ENCODE data around the gene BEAN1. TPM values are rescaled to one million over a fixed set of nuclear protein-coding genes. Genes with fewer than 3 reads are reported as not detected.

The BEAN1 gene
- total and polyA plus RNA-seq, 2 experiments from 2014 or later = 0.07 to 0.10 TPM

GRCh38 chr16:66402591-66403230 is 24.4 kb upstream of the BEAN1 start (continued):
- TF ChIP-seq EZH2phosphoT487 (IDR thresholded peaks at IDR 0.05; ENCODE audit: unreplicated experiment) (no peak), ZNF114 (CRISPR knock-in tag; IDR thresholded peaks at IDR 0.05) (no peak)

DNA sequence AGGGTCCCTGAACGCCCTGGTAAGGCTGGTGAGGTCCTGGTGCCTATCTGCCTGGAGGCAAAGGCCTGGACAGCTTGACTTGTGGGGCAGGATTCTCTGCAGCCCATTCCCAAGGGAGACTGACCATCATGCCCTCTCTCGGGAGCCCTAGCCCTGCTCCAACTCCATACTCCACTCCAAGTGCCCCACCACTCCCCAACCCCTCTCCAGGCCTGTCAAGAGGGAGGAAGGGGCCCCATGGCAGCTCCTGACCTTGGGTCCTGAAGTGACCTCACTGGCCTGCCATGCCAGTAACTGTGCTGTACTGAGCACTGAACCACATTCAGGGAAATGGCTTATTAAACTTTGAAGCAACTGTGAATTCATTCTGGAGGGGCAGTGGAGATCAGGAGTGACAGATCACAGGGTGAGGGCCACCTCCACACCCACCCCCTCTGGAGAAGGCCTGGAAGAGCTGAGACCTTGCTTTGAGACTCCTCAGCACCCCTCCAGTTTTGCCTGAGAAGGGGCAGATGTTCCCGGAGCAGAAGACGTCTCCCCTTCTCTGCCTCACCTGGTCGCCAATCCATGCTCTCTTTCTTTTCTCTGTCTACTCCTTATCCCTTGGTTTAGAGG is 23.5 kb upstream of the BEAN1 start:
- Mint-ChIP-seq H3K27ac (no peak overlapping the region), H3K9me3 (peaks cover 13% of the 10 kb centered on the region), H3K4me3 (no peak overlapping the region), H3K4me1 (peaks cover 26% of the 10 kb centered on the region), H3K36me3 (ENCODE audit: low read depth) (no peaks in the 10 kb centered on the region), H3K27me3 (ENCODE audit: insufficient read depth, low read depth, poor library complexity) (peaks cover 14% of the 10 kb centered on the region)
- Histone ChIP-seq H3K27ac (ENCODE audit: low read depth) (no peak overlapping the region), H2AFZ (no peak overlapping the region), H3K27me3 (ENCODE audit: insufficient read depth) (peaks cover 10% of the 10 kb centered on the region; the same call in 1 of the 2 replicates), H3K9me2 (ENCODE audit: insufficient read depth) (no peaks in the 10 kb centered on the region), H3K4me3 (no peak overlapping the region), H3F3A (replicated peaks; ENCODE audit: low read depth) (no peaks in the 10 kb centered on the region), H3K79me2 (replicated peaks; ENCODE audit: insufficient read depth) (no peaks in the 10 kb centered on the region), H4K20me1 (replicated peaks; ENCODE audit: insufficient read depth) (no peaks in the 10 kb centered on the region), H3K4me1 (ENCODE audit: insufficient read depth) (0 out of 2 replicates have a peak, but pooled peaks cover 4% of the 10 kb centered on the region), H3K36me3 (ENCODE audit: insufficient read depth) (no peaks in the 10 kb centered on the region), H3K4me2 (no peak overlapping the region)
- DNase-seq (ENCODE audit: low spot score) (no peak), ATAC-seq (no peak)
- no peak for TF ChIP-seq ZNF331 (CRISPR knock-in tag; IDR thresholded peaks at IDR 0.05; ENCODE audit: low read depth)
- TF ChIP-seq NANOG (IDR thresholded peaks at IDR 0.05; ENCODE audit: borderline replicate concordance) = no peak

DNA sequence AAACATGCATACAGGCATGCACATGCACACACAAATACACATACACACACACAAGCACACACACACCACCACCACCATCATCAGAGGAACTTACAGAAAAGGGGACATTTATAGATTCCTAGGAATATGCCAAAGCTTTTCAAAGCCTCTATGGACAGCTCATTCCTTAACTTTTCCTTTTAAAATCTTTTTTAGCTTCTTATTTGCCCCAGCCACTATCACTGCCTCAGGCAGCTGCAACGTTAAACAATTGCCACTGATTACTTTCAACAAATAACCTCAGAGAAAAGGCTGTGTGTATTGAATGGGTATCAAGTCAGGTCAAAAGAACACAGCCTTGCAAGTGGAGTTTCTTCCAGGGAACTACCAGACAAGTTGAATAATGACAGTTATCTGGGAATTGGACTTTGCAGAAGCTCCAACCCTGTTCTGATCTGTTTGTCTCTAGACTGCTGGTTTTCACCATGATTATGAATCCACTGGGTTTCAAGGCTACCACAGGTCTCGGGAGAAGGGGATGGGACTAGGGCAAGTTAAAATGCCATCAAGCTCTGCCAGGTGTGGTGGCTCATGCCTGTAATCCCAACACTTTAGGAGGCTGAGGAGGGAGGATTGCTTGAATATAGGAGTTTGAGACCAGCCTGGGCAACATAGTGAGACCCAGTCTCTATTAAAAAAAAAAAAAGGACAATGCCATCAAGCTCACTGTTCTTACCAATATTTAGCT is 21.9 kb upstream of the BEAN1 start:
- Histone ChIP-seq H3K4me2 (no peak overlapping the region), H3K27me3 (ENCODE audit: insufficient read depth) (peaks cover 10% of the 10 kb centered on the region; the same call in 1 of the 2 replicates), H2AFZ (no peak overlapping the region), H3K9me2 (ENCODE audit: insufficient read depth) (no peaks in the 10 kb centered on the region), H3F3A (replicated peaks; ENCODE audit: low read depth) (no peaks in the 10 kb centered on the region), H3K27ac (ENCODE audit: low read depth) (no peak overlapping the region), H3K36me3 (ENCODE audit: insufficient read depth) (no peaks in the 10 kb centered on the region), H3K4me1 (ENCODE audit: insufficient read depth) (0 out of 2 replicates have a peak, but pooled peaks cover 4% of the 10 kb centered on the region), H3K79me2 (replicated peaks; ENCODE audit: insufficient read depth) (no peaks in the 10 kb centered on the region), H3K4me3 (no peak overlapping the region), H4K20me1 (replicated peaks; ENCODE audit: insufficient read depth) (no peaks in the 10 kb centered on the region)
- H3K27me3 Mint-ChIP-seq (ENCODE audit: insufficient read depth, low read depth, poor library complexity) = peaks cover 16% of the 10 kb centered on the region
- no peaks in the 10 kb centered on the region for H3K36me3 Mint-ChIP-seq (ENCODE audit: low read depth)
- no peak for DNase-seq (ENCODE audit: low spot score)
- no peak overlapping the region for H3K27ac Mint-ChIP-seq
- peaks cover 13% of the 10 kb centered on the region for H3K9me3 Mint-ChIP-seq
- H3K4me1 Mint-ChIP-seq = peaks cover 22% of the 10 kb centered on the region
- no peak overlapping the region for H3K4me3 Mint-ChIP-seq
- ATAC-seq = no peak
- TF ChIP-seq CTCF (conservative IDR thresholded peaks at IDR 0.05; ENCODE audit: low read depth in 2 of 2) = no peak
- TF ChIP-seq EZH2phosphoT487 (IDR thresholded peaks at IDR 0.05; ENCODE audit: unreplicated experiment) = no peak
- TF ChIP-seq REST (IDR thresholded peaks at IDR 0.05; ENCODE audit: unreplicated experiment) = no peak
- TF ChIP-seq NANOG (IDR thresholded peaks at IDR 0.05; ENCODE audit: borderline replicate concordance) = no peak

Measured in GM23338 (cell line).